A172 (cell line): ENCODE measurements around the gene TNFAIP8L3. TPM values are rescaled to one million over a fixed set of nuclear protein-coding genes. Genes with fewer than 3 reads are reported as not detected.
"Not testable (repeated sequence)": the region's sequence is repeated elsewhere in the genome, so short reads cannot be mapped to it uniquely, and the experiment has no call there.

Source experiments
- DNase-seq: peaks from one replicate; pipeline ENCODE4 v3.0.0-alpha.2; 2015; ENCODE audit warnings: low spot score
- total RNA-seq: library from RNA; depleted of rRNA; stranded (reverse); fragments of >200 nt; shearing (Covaris generic); gene quantifications from 2 replicates; pipeline ENCODE4 v1.2.3, GENCODE V29; 2014

TNFAIP8L3 gene
- total RNA-seq, 1 experiment from 2014 or later, result 0.07 TPM

DNA sequence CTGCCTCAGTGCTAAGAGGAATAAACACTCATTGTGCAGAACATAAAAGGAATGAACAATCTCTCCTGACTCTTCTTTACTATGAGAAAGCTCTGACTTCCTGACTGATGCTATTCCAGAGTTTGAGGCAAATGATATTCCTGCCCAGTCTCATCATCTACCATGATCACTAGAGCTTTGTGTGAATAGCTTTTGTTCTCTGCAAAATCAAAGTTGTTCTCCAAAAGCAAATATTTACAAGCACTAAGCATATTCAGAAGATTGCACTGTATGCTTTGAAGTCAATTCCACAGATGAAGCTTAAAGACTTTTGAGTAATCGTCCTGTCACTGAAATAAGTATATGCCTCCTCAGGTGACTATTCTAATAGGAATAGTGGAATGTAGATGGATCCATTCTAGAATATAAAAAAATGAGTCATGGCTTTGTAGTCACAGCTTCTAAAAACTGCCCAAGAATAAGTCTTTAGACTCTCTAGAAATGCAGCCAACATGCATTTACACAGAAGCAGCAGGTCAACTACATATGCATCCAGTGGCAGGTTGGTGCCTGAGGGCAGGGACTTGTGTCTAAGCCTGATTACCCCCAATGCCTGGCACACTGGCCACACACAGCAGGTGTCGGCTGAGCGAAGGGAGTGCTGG, 34.6 kb downstream of the TNFAIP8L3 start:
- DNase-seq, result no peak

DNA sequence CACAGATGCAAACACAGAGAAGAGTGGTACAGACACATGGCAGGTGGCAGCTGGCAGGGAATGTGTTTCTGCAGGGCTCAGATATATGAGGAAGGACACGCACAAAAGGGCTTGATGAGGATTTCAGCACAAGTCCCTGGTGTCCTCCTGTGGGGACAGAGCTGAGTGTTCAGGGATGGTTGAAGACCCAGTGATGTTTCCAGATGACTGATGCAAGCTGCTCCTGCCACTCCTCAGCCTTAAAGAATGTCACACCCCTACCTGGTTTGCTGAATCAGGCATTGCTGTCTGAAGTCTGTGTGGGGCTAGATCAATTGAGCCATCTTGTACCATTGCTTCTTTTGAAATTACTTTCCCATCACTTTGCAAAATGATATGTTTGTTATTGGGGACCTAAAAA, 40.2 kb downstream of the TNFAIP8L3 start:
- no peak for DNase-seq

DNA sequence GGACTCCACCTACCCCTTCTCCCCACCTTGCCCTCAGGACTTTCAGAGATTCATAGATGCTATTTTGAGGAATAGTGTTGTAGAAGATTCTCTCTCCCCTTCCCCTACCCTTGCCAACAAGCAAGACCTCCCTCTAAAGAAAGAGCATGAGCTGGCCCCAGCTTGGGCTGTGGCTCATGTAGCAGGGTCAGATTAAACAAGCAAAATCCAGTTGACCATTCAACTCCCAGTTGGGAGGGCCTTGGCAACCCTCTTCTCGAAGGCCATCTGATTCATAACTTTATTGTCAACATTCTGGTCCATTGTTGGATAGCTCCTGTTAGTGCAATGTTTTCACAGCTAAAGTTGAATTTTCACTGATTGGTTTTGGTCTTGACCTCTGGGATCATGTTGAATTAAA, 41.1 kb downstream of the TNFAIP8L3 start:
- DNase-seq, result no peak

DNA sequence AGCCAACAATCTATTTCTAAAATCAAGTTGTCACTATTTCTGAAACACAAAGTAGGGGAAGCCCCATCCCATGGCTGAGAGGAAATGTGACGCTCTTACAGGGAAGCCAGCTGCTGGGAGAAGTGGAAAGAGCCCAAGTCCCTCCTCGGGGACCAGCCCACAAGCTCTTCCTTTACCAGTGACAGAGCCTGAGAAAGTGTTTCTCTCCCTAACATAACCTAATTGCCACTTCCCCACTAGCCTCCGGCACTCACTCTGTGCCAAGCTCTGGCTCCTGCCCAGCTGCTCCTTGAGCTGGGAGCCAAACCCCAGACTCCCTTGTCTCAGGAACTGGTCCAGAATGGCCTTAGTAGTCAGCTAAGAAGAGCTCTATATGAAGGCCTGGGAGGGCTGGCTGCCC, 42.9 kb downstream of the TNFAIP8L3 start:
- DNase-seq, result no peak

DNA sequence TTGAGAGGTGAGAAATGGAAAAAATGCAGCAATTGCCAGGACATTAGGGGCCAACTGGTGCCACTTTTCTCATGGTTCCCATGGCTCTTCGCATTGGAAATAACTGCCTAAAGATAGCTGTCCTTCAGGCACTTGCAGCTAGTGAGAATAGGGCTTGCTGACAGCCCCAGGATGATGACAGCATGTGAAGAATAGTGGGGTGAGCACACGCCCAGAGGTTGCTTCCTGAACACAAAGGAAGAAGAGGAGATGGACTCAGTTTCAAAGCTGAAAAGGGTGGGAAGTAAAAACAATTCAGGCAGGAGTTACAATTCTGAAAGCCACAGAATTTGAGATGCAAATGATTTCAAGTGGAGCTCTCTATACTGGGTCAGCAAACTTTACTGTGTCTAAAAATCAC, 45.6 kb downstream of the TNFAIP8L3 start:
- DNase-seq, result no peak

GRCh38 chr15:51048308-51048707, 46.4 kb downstream of the TNFAIP8L3 start:
- no peak for DNase-seq

DNA sequence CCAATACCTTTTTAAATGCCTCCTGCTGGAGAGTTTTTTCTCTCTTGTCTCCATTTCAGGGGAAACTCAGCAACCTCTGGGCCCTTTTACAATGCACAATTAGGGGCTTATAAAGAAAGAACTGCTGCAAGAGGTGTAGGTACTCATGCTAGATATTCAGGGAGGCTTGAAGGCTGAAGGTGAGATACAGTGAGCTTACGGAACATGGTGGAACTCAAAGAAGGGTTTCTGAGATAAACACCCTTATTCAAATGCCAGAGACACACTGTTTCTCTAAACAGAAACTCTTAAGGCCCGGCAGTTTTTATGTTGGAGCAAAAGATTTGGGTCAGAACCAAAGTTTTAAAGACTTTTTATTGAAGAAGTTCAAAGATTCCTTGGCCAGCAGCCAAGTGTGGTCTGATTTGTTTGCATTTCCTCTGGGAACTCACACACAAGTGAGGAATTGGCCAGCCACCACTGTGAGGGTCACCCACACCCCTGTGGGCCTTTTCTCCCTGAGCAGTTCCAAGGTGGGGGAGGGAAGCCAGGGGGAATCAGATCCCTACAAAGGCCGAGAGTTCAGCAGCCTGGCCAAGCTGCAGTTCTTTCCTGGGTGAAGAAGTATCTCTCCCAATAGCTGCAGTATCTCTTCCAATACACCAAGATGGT, 47.8 kb downstream of the TNFAIP8L3 start:
- DNase-seq, result no peak

DNA sequence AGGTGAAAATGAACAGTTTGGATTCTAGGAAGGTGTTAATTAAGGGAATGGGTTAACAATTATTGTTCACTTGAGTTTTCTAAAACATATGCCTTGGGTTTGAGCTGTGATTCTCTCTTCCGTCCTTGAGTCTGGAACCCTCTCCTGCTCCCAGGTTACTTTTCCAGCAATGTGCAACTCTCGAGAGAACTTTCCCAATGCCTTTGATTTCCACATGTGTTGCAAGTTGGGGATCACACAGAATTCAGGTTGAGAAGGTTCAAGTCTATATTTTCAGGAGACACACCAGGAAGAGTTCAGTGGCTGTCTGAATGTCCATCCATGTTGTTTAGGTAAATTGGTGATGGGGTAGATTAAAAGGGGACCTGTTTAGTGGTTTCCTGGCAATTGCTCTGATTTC, 48.7 kb downstream of the TNFAIP8L3 start:
- no peak for DNase-seq

DNA sequence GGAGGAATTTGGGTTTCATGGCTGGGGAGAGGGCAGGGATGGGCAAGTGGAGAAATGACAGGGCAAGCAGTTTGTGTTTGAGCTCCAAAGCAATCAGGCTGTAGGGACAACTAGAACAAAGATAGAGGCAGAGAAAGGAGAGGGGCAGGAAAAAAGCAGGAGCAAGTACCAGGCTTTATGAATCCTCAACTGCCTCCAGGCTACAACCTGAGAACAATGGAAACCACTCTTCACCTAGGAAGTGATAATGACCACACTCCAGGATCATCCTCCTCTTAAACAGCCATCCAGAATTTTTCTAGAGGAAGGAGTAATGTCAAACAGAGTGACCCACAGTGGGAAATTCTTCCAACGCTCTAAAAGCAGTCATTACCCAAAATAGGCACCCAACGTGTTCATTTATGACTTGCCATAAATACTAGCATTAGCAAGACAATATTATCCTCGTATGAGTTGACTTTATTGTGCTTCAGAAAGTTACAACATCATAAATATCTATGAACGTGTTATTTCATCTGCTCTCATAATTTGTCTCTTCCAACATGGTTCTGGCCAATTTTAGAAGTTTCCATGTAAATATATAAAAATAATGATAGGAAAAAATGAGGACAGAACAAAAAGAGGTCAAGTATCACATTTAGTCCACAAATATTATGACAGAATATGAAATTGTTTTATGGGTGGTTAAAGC, 50.5 kb downstream of the TNFAIP8L3 start:
- DNase-seq, result no peak

DNA sequence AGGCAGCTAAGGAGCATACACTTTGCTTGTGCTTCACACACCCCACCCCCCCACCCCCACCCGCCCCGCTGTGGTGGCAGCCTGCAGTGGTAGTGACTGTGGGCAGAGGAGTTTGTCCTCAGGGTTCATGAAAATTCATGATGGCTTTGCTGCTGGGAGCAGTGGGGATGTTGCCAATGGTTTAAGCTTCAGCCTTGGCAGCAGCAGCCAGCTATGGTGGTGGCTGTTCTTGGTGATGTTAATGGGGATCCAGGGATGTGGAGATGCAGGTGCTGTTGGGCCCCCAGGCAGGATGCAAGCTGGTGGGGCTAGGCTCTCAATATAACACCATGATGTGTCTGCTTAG, 55.8 kb downstream of the TNFAIP8L3 start:
- no peak for DNase-seq

GRCh38 chr15:51038162-51038973, 56.3 kb downstream of the TNFAIP8L3 start:
- no peak for DNase-seq

GRCh38 chr15:51037474-51037873, 57.2 kb downstream of the TNFAIP8L3 start:
- not testable (repeated sequence) for DNase-seq

GRCh38 chr15:51030649-51031316, 63.9 kb downstream of the TNFAIP8L3 start:
- peak; percentile 75 for DNase-seq

GRCh38 chr15:51025454-51025846, 69.3 kb downstream of the TNFAIP8L3 start:
- DNase-seq, result no peak

DNA sequence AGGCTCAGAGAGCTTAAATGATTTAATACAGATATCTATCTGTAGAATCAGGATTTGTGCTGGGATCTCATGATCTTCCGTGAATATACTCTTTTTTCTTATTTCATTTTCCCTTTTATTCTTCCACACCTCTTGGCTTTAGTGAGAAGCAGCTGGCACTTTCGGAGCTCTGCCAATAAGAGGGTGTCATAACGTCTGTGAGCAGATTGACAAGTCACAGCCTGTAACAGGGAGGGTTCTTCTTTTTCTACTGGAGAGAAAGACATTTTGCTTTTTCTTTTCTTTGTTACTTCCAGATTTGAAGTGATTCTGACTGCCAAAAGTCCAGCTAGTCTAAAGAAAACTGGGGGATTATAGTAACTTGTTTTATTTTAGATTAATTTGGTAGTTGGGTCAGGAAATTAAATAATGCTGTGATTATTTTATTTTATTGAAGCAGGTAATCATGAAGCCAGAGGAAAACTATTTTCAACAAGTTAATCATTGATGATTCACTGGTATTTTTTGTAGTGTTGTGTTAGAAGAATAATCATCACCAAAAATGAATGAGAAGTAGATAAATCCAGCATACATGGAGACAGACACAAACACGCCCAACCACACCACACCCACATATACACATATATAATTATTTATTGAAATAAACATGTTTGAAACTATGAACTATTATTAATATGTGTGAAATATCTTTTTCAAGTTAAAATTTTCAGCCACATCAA, 69.8 kb downstream of the TNFAIP8L3 start:
- no peak for DNase-seq

DNA sequence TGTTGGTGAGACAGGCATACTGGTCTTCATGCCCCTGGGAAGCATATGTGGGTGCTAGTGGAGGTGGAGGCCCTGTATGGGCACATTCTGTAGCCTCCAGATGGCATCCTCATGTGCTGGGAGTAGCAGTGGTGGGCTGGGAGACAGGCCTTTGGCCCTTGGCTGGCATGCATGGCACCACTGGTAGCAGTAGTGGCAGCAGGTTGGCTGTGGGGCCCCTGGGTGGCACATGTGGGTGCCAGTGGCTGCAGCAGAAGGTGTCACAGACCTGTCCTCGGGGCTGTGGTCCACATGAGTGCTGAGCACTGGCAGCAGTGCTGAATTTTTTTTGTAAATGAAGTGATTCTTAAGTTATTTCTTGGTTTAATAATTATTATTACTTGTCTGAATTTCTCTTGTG, 71.2 kb downstream of the TNFAIP8L3 start:
- no peak for DNase-seq

GRCh38 chr15:51022206-51022605, 72.5 kb downstream of the TNFAIP8L3 start:
- DNase-seq, result no peak

GRCh38 chr15:51016615-51017014, 78.1 kb downstream of the TNFAIP8L3 start:
- no peak for DNase-seq

DNA sequence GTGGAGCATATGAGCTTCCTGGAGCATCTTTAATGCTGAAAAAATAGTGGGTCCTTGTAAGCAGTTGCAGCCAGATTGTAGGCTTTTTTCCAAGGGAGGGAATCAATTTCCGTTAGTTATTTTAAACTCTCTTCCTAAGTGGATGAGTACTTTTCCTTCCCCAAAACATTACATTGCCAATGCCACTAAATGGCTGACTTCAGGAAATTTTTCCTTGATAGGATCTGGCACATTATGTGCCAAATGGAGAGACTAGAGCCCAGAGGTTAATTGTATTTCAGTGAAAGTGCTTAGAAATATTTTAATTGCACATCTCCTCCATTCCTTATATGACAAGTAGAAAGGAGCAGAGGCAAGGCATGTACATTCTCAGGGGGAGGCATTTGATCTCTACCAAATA, 83.5 kb downstream of the TNFAIP8L3 start:
- DNase-seq, result no peak

GRCh38 chr15:51007131-51007666, 87.5 kb downstream of the TNFAIP8L3 start:
- DNase-seq, result no peak
